ENCODE measurements around the gene CELSR1.

GRCh38 chr22:46418827-46419226 lies 118.6 kb downstream of the CELSR1 start:
- TF ChIP-seq POLR2AphosphoS5 (IDR thresholded peaks at IDR 0.05; ENCODE audit: low read depth) = no peak
- TF ChIP-seq, protein P1, sequence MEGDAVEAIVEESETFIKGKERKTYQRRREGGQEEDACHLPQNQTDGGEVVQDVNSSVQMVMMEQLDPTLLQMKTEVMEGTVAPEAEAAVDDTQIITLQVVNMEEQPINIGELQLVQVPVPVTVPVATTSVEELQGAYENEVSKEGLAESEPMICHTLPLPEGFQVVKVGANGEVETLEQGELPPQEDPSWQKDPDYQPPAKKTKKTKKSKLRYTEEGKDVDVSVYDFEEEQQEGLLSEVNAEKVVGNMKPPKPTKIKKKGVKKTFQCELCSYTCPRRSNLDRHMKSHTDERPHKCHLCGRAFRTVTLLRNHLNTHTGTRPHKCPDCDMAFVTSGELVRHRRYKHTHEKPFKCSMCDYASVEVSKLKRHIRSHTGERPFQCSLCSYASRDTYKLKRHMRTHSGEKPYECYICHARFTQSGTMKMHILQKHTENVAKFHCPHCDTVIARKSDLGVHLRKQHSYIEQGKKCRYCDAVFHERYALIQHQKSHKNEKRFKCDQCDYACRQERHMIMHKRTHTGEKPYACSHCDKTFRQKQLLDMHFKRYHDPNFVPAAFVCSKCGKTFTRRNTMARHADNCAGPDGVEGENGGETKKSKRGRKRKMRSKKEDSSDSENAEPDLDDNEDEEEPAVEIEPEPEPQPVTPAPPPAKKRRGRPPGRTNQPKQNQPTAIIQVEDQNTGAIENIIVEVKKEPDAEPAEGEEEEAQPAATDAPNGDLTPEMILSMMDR (IDR thresholded peaks at IDR 0.05; ENCODE audit: insufficient read depth, low read length) = no peak
- TF ChIP-seq, protein P2, sequence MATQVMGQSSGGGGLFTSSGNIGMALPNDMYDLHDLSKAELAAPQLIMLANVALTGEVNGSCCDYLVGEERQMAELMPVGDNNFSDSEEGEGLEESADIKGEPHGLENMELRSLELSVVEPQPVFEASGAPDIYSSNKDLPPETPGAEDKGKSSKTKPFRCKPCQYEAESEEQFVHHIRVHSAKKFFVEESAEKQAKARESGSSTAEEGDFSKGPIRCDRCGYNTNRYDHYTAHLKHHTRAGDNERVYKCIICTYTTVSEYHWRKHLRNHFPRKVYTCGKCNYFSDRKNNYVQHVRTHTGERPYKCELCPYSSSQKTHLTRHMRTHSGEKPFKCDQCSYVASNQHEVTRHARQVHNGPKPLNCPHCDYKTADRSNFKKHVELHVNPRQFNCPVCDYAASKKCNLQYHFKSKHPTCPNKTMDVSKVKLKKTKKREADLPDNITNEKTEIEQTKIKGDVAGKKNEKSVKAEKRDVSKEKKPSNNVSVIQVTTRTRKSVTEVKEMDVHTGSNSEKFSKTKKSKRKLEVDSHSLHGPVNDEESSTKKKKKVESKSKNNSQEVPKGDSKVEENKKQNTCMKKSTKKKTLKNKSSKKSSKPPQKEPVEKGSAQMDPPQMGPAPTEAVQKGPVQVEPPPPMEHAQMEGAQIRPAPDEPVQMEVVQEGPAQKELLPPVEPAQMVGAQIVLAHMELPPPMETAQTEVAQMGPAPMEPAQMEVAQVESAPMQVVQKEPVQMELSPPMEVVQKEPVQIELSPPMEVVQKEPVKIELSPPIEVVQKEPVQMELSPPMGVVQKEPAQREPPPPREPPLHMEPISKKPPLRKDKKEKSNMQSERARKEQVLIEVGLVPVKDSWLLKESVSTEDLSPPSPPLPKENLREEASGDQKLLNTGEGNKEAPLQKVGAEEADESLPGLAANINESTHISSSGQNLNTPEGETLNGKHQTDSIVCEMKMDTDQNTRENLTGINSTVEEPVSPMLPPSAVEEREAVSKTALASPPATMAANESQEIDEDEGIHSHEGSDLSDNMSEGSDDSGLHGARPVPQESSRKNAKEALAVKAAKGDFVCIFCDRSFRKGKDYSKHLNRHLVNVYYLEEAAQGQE (IDR thresholded peaks at IDR 0.05; ENCODE audit: insufficient replicate concordance, low read depth) = no peak
